T1000 (cell line): Measurements from ENCODE around the gene ARHGEF10L.

Source experiments
- DNase-seq: peaks from one replicate; lab custom pipeline; 2025; ENCODE audit warnings: mixed read lengths; lab: John Stamatoyannopoulos, UW

ARHGEF10L gene

DNA sequence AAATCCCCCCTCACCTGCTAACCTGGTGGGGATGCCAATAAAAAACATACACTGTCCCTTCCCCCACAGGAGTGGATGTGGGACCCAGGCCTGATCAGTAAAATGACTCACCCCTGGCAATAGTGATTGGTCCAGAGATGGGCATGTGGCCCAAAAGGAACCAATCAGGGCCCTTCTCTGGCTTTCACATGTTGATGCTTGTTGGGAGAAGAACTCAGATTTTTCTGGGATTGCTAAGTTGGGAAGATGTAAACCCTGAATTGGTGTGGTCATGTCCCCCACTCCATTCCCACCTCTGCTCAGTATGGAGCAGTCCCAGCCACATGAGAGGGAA is 172.0 kb downstream of the ARHGEF10L start:
- no peak for DNase-seq

GRCh38 chr1:17711941-17712340 is 172.4 kb downstream of the ARHGEF10L start:
- no peak for DNase-seq

- DNase-seq, result no peak
These were observed 174.5 kb downstream of the ARHGEF10L start for GRCh38 chr1:17713993-17714392.

DNA sequence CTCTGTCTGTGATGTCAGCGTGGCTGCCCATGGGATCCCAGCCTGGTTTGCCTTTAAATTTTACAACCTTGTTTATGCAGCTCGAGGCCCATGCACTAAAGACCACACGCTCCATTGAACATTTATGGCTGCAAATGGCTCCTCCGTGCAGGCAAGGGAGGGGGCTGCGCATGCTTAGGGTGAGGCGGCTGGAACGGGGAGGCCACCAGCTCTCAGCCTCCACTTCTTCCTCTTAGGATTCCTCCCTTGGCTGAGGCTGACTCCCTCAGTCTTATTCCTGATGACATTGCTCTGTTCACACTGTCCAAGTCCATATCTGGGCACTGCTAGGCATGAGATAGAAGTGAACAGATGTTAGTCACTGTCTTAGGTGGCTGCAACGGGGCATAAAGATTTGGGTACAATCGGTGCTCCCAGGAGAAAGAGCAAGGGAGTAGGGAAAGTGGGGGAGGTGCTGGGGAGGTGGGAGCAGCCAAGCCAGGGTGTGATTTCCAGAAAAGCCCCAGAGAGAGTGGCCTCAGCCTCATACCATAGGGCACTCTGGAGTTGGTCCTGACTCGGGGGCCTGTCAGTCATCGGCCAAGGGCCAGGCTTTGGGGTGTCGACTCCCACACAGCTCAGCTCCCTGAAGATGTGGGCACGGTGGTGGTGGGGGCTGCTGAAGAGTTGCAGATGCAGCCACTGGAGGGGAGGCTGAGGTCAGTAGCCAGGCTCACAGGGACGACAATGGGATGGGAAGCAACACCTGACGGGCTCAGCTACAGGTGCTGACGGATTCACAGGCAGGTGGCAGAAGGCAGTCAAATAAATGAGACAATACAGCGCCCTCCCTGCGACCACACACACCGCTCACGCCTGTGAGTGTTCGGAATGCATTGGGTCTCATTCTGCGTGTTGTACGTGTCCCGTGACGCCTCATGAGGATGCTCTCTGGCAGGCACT is 178.4 kb downstream of the ARHGEF10L start:
- DNase-seq, result no peak

DNA sequence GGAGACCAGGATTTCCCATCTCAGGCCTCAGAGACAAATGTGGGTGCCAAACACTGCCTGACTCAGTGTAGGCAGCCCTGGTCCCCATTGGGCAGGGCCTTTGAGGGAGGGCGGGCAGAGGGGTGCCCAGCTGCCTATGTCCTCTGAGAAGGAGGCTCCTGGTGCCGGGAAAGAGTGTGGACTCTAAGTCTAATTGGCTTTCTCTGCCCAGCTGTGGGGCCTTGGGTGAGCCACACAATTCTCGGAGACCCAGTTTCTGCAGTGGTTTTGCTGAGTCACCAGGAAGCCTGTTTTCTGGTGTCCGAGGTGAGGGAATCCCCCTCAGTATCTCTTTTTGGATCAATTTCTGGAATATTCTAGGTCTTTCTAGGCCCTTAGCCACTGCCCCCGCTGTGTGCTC is 180.4 kb downstream of the ARHGEF10L start:
- no peak for DNase-seq

DNA sequence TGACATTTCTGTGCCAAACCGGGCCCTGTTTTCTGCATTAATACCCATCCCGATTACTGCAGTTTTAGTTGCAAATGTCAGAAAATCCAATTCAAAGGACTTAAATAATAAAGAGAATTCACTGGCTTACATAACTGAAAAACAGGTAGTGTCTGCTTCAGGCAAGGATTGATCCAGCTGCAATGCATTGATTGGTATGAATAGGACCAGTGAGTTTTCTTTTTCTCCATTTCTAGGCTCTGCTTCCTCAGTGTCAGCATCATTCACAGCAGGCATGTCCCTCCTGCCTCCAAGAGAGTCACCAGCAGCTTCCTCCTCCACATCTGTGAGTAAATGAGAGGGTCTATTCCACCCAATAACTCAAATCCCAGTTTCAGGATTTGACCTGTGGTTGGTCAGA is 181.9 kb downstream of the ARHGEF10L start:
- DNase-seq, result no peak

GRCh38 chr1:17723684-17724083 is 184.2 kb downstream of the ARHGEF10L start:
- DNase-seq, result no peak

DNA sequence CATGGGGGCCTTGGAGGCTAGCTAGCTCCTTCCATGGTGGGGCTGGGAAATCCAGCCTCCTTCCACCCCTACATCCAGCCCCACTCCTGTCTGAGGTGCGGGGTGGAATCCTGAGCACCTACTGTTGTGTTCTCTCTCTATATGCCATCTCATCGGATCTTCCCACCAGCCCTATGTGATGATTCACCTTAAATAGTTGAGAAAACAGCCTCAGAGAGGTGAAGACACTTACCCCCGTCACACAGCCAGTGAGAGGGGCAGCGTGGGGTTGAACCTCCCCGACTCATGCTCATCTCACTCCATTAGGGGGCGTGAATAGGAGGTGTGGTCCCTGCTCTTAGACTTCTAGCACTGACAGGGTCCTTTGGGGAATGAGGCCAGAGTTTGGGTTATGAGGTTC is 184.7 kb downstream of the ARHGEF10L start:
- no peak for DNase-seq

GRCh38 chr1:17725084-17725719 is 185.7 kb downstream of the ARHGEF10L start:
- DNase-seq, result no peak

GRCh38 chr1:17725811-17726582 is 186.5 kb downstream of the ARHGEF10L start:
- DNase-seq, result no peak

- no peak for DNase-seq
These were observed 188.7 kb downstream of the ARHGEF10L start for GRCh38 chr1:17728123-17728712.

GRCh38 chr1:17729248-17729647 is 189.8 kb downstream of the ARHGEF10L start:
- no peak for DNase-seq

- DNase-seq, result no peak
These were observed 190.4 kb downstream of the ARHGEF10L start for GRCh38 chr1:17729909-17730308.

DNA sequence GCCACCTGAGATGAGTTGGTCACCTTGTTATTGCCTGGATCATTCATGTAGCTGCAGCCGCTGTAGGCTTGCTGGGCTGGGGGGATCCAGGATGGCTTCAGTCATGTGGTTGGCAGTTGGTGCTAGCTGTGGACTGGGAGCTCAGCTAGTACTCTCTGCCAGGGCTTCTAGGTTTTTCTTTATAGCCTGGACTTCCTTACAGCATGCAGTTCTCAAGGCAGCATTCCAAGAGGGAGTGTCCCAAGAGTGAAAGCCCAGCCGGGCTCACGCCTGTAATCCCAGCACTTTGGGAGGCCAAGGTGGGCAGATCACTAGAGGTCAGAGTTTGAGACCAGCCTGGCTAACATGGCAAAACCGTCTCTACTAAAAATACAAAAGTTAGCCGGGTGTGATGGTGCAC is 192.0 kb downstream of the ARHGEF10L start:
- DNase-seq, result no peak

DNA sequence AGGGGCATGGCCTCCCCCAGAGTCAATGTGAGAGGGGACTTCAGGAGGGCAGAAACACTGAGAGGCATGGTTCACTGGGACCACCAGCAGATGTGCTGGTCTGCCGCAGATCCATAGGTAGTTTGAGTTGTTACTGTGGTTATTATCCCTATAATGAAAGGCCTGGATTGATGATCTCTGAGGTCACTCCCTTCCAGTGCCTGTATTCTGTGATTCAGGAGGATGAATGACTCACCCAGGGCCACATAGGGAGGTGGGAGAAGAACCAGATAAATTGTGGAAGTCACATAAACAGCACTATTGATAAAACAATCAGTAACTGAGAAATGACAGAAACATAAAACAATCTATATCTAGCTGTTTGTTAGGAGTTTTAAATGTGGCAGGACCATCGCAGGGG is 193.0 kb downstream of the ARHGEF10L start:
- DNase-seq, result no peak

- no peak for DNase-seq
These were observed 194.2 kb downstream of the ARHGEF10L start for GRCh38 chr1:17733661-17734060.

- no peak for DNase-seq
These were observed 195.1 kb downstream of the ARHGEF10L start for GRCh38 chr1:17734609-17735008.

DNA sequence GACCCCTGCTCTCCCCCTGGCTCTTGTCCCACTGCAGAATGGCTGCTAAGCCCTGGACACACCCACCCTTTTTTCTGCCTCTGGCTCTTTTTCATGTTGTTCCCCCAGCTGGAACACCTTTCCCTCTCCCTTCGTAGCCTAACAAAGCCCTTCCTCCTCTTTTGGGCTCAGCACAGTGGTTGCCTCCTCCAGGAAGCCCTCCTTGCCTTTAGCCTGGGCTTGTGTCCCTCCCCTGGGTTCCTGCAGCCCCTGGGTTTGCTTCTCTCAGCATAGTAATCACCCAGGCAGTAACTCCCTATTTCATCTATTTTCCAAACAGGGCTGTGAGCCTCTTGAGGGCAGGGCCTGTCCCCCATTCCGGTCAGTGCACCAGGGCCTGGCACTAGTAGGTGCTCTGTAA is 195.8 kb downstream of the ARHGEF10L start:
- DNase-seq, result no peak

DNA sequence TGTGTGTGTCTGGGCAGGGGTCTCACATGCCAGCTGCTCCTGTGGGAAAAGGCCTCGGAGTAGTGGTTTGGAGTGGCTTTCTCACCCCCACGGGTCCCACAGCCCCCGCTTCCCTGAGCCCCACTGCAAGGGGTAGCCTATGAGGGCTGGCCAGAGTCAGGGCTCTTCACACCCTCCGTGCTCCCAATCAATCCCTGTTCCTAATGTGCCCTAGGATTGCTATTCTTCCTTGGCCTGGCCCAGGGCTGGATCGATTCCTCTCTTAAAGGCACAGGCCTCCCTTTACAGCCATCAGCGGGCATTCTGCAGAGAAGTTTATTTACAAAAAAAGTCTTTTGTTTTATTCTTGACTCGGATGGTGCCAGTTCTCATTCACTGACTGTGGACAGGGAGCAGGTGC is 196.3 kb downstream of the ARHGEF10L start:
- DNase-seq, result no peak

DNA sequence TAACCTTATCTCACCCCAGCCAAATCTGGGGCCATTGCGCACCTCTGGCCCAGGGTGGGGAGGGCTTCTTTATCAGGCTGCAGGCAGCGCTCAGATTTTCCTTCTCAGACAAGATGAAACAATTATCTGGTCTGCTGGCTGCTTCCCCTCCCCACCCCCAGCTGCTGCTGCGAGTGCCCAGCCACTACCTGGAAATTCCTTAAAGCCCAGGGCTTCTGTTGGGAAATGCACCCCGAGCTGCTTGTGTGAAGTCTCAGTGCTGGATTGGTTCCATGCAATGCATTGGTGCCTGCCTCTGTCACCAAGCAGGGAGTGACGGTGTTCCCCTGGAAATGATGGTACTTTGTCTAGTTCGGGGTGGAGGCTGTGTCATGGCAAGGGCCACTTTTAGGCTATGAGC is 197.1 kb downstream of the ARHGEF10L start:
- DNase-seq, result no peak

- no peak for DNase-seq
These were observed 199.6 kb downstream of the ARHGEF10L start for GRCh38 chr1:17739050-17739449.

GRCh38 chr1:17741052-17741451 is 201.6 kb downstream of the ARHGEF10L start:
- DNase-seq, result no peak
